H1 (cell line): ENCODE data around the gene GABBR1. TPM values are rescaled to one million over a fixed set of nuclear protein-coding genes. Genes with fewer than 3 reads are reported as not detected.

Experiments
- CTCF ChIA-PET: fragments of 300-600 bp; sonication (Branson Sonifier 250); formaldehyde crosslinking; loops from one replicate; lab custom pipeline; 2021; ENCODE audit not compliant: partially characterized antibody; lab: Charles Lee
- POLR2A ChIA-PET: fragments of 300-600 bp; sonication (Branson Sonifier 250); formaldehyde crosslinking; loops from one replicate; lab custom pipeline; 2021; ENCODE audit warnings: inconsistent platforms; ENCODE audit not compliant: partially characterized antibody; lab: Charles Lee
- DNase-seq, 2 experiments: peaks; one replicate each; pipeline versions ENCODE4 v3.0.0 to v3.0.0-alpha.2; 2010 to 2022; ENCODE audit warnings: low spot score in 2 of 2, low read depth in 1 of 2, mixed read lengths in 1 of 2
- FAIRE-seq: peaks from 2 replicates; lab custom pipeline; 2011; peaks lifted over from hg19 to GRCh38; lab: Jason Lieb, UNC
- H2AFZ ChIP-seq: 2 replicates; pipeline ENCODE4 v1.8.1; 2012; ENCODE audit warnings: low read length, inconsistent platforms
- H2AK5ac ChIP-seq: 2 replicates; pipeline ENCODE4 v1.6.1; 2013; ENCODE audit warnings: low read depth, low read length
- H2BK120ac ChIP-seq: replicated peaks from 2 replicates; pipeline ENCODE3; 2013; ENCODE audit warnings: low read depth, low read length, inconsistent platforms
- H2BK12ac ChIP-seq: 2 replicates; pipeline ENCODE4 v1.6.1; 2013; ENCODE audit warnings: low read depth, low read length
- H2BK15ac ChIP-seq: 2 replicates; pipeline ENCODE4 v1.6.1; 2013; ENCODE audit warnings: low read length
- H2BK20ac ChIP-seq: 2 replicates; pipeline ENCODE4 v1.6.1; 2013; ENCODE audit warnings: low read length
- H2BK5ac ChIP-seq: 2 replicates; pipeline ENCODE4 v1.6.1; 2013; ENCODE audit warnings: low read depth, low read length
- H3K14ac ChIP-seq: 2 replicates; pipeline ENCODE4 v1.6.1; 2013; ENCODE audit warnings: inconsistent platforms; ENCODE audit not compliant: insufficient read length
- H3K18ac ChIP-seq: 2 replicates; pipeline ENCODE4 v1.6.1; 2013; ENCODE audit warnings: low read length; ENCODE audit errors: extremely low read depth
- H3K23ac ChIP-seq: 2 replicates; pipeline ENCODE4 v1.6.1; 2013; ENCODE audit warnings: inconsistent platforms; ENCODE audit not compliant: insufficient read length
- H3K23me2 ChIP-seq: 2 replicates; pipeline ENCODE4 v1.6.1; 2013; ENCODE audit warnings: low read depth, low read length
- H3K27ac ChIP-seq: 2 replicates; pipeline ENCODE4 v1.6.1; 2011; ENCODE audit warnings: low read depth, low read length, inconsistent platforms
- H3K27me3 ChIP-seq, 4 experiments: replicated peaks in 1 of 4; 1 replicate in 1 of 4; 2 replicates in 3 of 4; pipeline versions ENCODE4 v1.6.1 to v1.8.1; 2011 to 2013; ENCODE audit warnings: low read length in 3 of 4, mild to moderate bottlenecking in 3 of 4, inconsistent platforms in 2 of 4, mixed read lengths in 2 of 4, moderate library complexity in 1 of 4; ENCODE audit not compliant: control insufficient read depth in 3 of 4, insufficient read depth in 3 of 4; ENCODE audit errors: extremely low read depth in 1 of 4
- H3K36me3 ChIP-seq, 4 experiments: 2 replicates each; pipeline versions ENCODE4 v1.6.1 to v1.8.1; 2011 to 2013; ENCODE audit warnings: mild to moderate bottlenecking in 4 of 4, low read length in 3 of 4, moderate library complexity in 2 of 4, control low read depth in 1 of 4, inconsistent platforms in 1 of 4; ENCODE audit not compliant: insufficient read depth in 4 of 4, control insufficient read depth in 2 of 4
- H3K4ac ChIP-seq: replicated peaks from 2 replicates; pipeline ENCODE3; 2013; ENCODE audit warnings: low read length, low read depth, mixed read lengths, inconsistent platforms; ENCODE audit not compliant: insufficient read length
- H3K4me1 ChIP-seq, 4 experiments: replicated peaks in 1 of 4; 1 replicate in 1 of 4; 2 replicates in 3 of 4; pipeline versions ENCODE4 v1.6.1 to v1.8.1; 2011 to 2013; ENCODE audit warnings: low read length in 3 of 4, inconsistent platforms in 2 of 4, mixed read lengths in 1 of 4; ENCODE audit not compliant: insufficient read depth in 4 of 4, control insufficient read depth in 3 of 4
- H3K4me2 ChIP-seq, 2 experiments: 2 replicates each; pipeline versions ENCODE4 v1.6.1 to v1.8.1; 2011 to 2013; ENCODE audit warnings: low read depth in 2 of 2, low read length in 2 of 2, control low read depth in 1 of 2, inconsistent platforms in 1 of 2, mild to moderate bottlenecking in 1 of 2; ENCODE audit not compliant: insufficient read depth in 1 of 2
- H3K4me3 ChIP-seq, 4 experiments: fragments of 200-600, 300-600 bp in 1 of 4; sonication (generic), shearing (Covaris generic), sonication (Bioruptor Twin) in 1 of 4; 2 replicates each; pipeline versions ENCODE4 v1.5.1 to v1.8.1; 2011 to 2016; ENCODE audit warnings: low read length in 4 of 4, low read depth in 3 of 4, control low read depth in 2 of 4, inconsistent platforms in 2 of 4, mild to moderate bottlenecking in 2 of 4, mixed read lengths in 1 of 4, moderate library complexity in 1 of 4; ENCODE audit not compliant: insufficient read depth in 2 of 4; ENCODE audit errors: extremely low read depth in 1 of 4
- H3K56ac ChIP-seq: replicated peaks from 2 replicates; pipeline ENCODE3; 2013; ENCODE audit warnings: low read depth, mild to moderate bottlenecking, mixed read lengths, low read length, inconsistent platforms; ENCODE audit not compliant: insufficient read length
- H3K79me1 ChIP-seq: 2 replicates; pipeline ENCODE4 v1.6.1; 2013; ENCODE audit warnings: low read depth, low read length, control low read depth
- H3K79me2 ChIP-seq, 2 experiments: 2 replicates each; pipeline versions ENCODE4 v1.6.1 to v1.8.1; 2012 to 2013; ENCODE audit warnings: low read length in 2 of 2, mild to moderate bottlenecking in 2 of 2, inconsistent platforms in 1 of 2; ENCODE audit not compliant: insufficient read depth in 2 of 2, control insufficient read depth in 1 of 2
- H3K9ac ChIP-seq, 4 experiments: replicated peaks in 1 of 4; 1 replicate in 1 of 4; 2 replicates in 3 of 4; pipeline versions ENCODE4 v1.6.1 to v1.8.1; 2011 to 2013; ENCODE audit warnings: low read depth in 3 of 4, low read length in 3 of 4, control low read depth in 2 of 4, mild to moderate bottlenecking in 2 of 4, moderate library complexity in 2 of 4, inconsistent platforms in 1 of 4; ENCODE audit errors: extremely low read depth in 1 of 4
- H3K9me3 ChIP-seq, 2 experiments: 2 replicates each; pipeline versions ENCODE4 v1.6.1 to v1.8.1; 2012 to 2013; ENCODE audit warnings: mild to moderate bottlenecking in 2 of 2, moderate library complexity in 2 of 2, control low read depth in 1 of 2, inconsistent platforms in 1 of 2, low read depth in 1 of 2, low read length in 1 of 2, mixed read lengths in 1 of 2; ENCODE audit not compliant: insufficient read depth in 2 of 2
- H4K20me1 ChIP-seq, 2 experiments: replicated peaks in 1 of 2; 2 replicates each; pipeline versions ENCODE3 to v1.8.1; 2011 to 2013; ENCODE audit warnings: inconsistent platforms in 2 of 2, low read length in 2 of 2, mild to moderate bottlenecking in 1 of 2; ENCODE audit not compliant: insufficient read depth in 2 of 2, control insufficient read depth in 1 of 2
- H4K5ac ChIP-seq: 2 replicates; pipeline ENCODE4 v1.6.1; 2013; ENCODE audit warnings: low read length, low read depth, mixed read lengths, inconsistent platforms; ENCODE audit not compliant: insufficient read length
- H4K8ac ChIP-seq: 2 replicates; pipeline ENCODE4 v1.8.0; 2013; ENCODE audit warnings: mild to moderate bottlenecking, moderate library complexity, low read length, inconsistent platforms; ENCODE audit not compliant: insufficient read depth; ENCODE audit errors: extremely low read depth
- H4K91ac ChIP-seq: replicated peaks from 2 replicates; pipeline ENCODE3; 2013; ENCODE audit warnings: low read length, mixed read lengths, inconsistent platforms; ENCODE audit not compliant: insufficient read length
- ASH2L ChIP-seq: fragments of 200-600, 300-600 bp; sonication (generic); IDR thresholded peaks from one replicate; pipeline ENCODE4 v1.7.1; 2017; ENCODE audit warnings: low read length
- ATF3 ChIP-seq: IDR thresholded peaks from 2 replicates; pipeline ENCODE4 v1.6.1; 2011; ENCODE audit warnings: low read depth, mild to moderate bottlenecking, low read length; ENCODE audit not compliant: insufficient read depth
- BACH1 ChIP-seq: IDR thresholded peaks from 2 replicates; pipeline ENCODE4 v1.6.1; 2012; ENCODE audit warnings: low read length, improper control_type of control experiment
- BCL11A ChIP-seq, 2 experiments: IDR thresholded peaks; one replicate each; pipeline ENCODE4 v1.6.1; 2011; ENCODE audit warnings: low read depth in 2 of 2, low read length in 2 of 2, mild to moderate bottlenecking in 2 of 2
- E2F6 ChIP-seq: IDR thresholded peaks from 2 replicates; pipeline ENCODE4 v1.6.1; 2012; ENCODE audit warnings: inconsistent platforms
- EZH2 ChIP-seq: fragments of 200-600 bp; sonication (generic); IDR thresholded peaks from 2 replicates; pipeline ENCODE4 v1.7.1; 2012; ENCODE audit warnings: low read depth, mild to moderate bottlenecking, moderate library complexity, low read length, inconsistent platforms; ENCODE audit not compliant: severe bottlenecking
- JUN ChIP-seq: IDR thresholded peaks from 2 replicates; pipeline ENCODE4 v1.6.1; 2011; ENCODE audit warnings: low read depth, mild to moderate bottlenecking, improper control_type of control experiment, low read length
- RAD21 ChIP-seq, 2 experiments: IDR thresholded peaks in 1 of 2; conservative IDR thresholded peaks in 1 of 2; 2 replicates each; pipeline ENCODE4 v1.6.1; 2011; ENCODE audit warnings: low read depth in 2 of 2, low read length in 2 of 2, improper control_type of control experiment in 1 of 2, inconsistent platforms in 1 of 2, mild to moderate bottlenecking in 1 of 2, moderate library complexity in 1 of 2
- SAP30 ChIP-seq: fragments of 300-600 bp; sonication (generic); IDR thresholded peaks from 2 replicates; pipeline ENCODE4 v1.7.1; 2012; ENCODE audit warnings: low read length, moderate library complexity, mild to moderate bottlenecking, inconsistent platforms; ENCODE audit not compliant: insufficient read depth, insufficient replicate concordance
- SIX5 ChIP-seq: IDR thresholded peaks from 2 replicates; pipeline ENCODE4 v1.6.1; 2011; ENCODE audit warnings: mild to moderate bottlenecking, low read depth, low read length
- TCF12 ChIP-seq: IDR thresholded peaks from 2 replicates; pipeline ENCODE4 v1.6.1; 2011; ENCODE audit warnings: low read depth, mild to moderate bottlenecking, low read length
- YY1 ChIP-seq: IDR thresholded peaks from 2 replicates; pipeline ENCODE4 v1.6.1; 2011; ENCODE audit warnings: low read depth, mild to moderate bottlenecking, low read length
- polyA plus RNA-seq, 7 experiments: library from polyadenylated mRNA; depleted of rRNA in 3 of 7; stranded (reverse) in 5 of 7; unstranded in 2 of 7; fragments of >200 nt in 5 of 7; fragments of 200-250 nt in 2 of 7; gene quantifications; 1 replicate in 5 of 7; 2 replicates in 1 of 7; 4 replicates in 1 of 7; pipeline versions ENCODE4 v1.2.1 to v1.2.3, GENCODE V29; 2011 to 2013; ENCODE audit warnings: missing spikeins in 2 of 7, mixed read lengths in 2 of 7
- total RNA-seq: library from RNA; stranded (reverse); fragmentation: NEBNext Ultra II Directional; extraction: Animal tissue kit (Norgen Biotek cat#: 25700); gene quantifications from 2 replicates; pipeline ENCODE4 v1.2.1, GENCODE V29; 2021
- TF ChIP-seq, protein P1 (sequence below): IDR thresholded peaks from 2 replicates; pipeline ENCODE4 v1.6.1; 2011; ENCODE audit warnings: low read length, improper control_type of control experiment

GABBR1 gene
- total and polyA plus RNA-seq, 2 of the 8 experiments (the other 6 are each of a cell fraction or from before 2014, with no cell fraction given): 75.9 to 78.3 TPM

DNA sequence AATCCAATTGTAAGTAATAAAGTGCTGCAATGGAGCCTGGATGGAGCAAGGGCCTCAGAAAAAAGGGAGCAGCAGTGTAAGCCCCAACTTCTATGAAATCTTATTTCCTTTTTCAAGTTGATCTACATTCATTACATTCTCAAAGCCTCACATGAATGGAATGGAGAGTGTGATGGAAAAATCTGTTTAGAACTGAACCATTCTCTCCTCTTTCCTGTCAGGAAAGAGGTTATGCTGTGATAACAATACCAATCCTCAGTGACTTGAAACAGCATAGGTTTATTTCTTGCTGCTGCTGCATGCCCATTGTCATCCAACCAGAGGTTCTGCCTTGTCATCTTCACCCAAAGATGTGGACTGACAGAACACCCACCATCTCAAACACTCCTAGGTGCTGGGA lies 56.9 kb downstream of the GABBR1 start:
- Histone ChIP-seq H3K36me3 (no peaks in the 10 kb centered on the region), H2BK15ac (no peak overlapping the region), H3K23me2 (no peaks in the 10 kb centered on the region), H3K18ac (no peak overlapping the region), H2BK5ac (no peak overlapping the region), H3K23ac (no peak overlapping the region), H4K5ac (no peak overlapping the region), H3K4me2 (no peak overlapping the region), H4K91ac (no peak overlapping the region), H2BK20ac (no peak overlapping the region), H3K27ac (no peak overlapping the region), H2AK5ac (no peak overlapping the region), H3K9me3 (no peaks in the 10 kb centered on the region), H3K4ac (no peak overlapping the region), H3K9ac (no peak overlapping the region; a peak in 1 of 7 replicates), H2BK120ac (no peak overlapping the region), H3K56ac (no peak overlapping the region), H3K4me3 (no peak overlapping the region), H3K27me3 (no peaks in the 10 kb centered on the region), H4K20me1 (no peaks in the 10 kb centered on the region), H3K14ac (no peak overlapping the region), H2AFZ (no peak overlapping the region), H3K79me1 (no peaks in the 10 kb centered on the region), H4K8ac (no peak overlapping the region), H2BK12ac (no peak overlapping the region), H3K4me1 (no peaks in the 10 kb centered on the region), H3K79me2 (no peaks in the 10 kb centered on the region)
- CTCF ChIA-PET: interaction anchor here (2.9 kb wide), 1 partner anchor 12 kb away, joined by 16 read pairs; no protein-coding TSS in a partner anchor
- FAIRE-seq: no peak
- POLR2A ChIA-PET: no interaction called here
- no peak for DNase-seq
- TF ChIP-seq ATF3 (no peak), E2F6 (no peak), YY1 (no peak), SAP30 (no peak), SIX5 (no peak), BCL11A (IDR thresholded peaks at IDR 0.05; ENCODE audit: low read depth in 2 of 2, low read length in 2 of 2) (no peak), TCF12 (no peak), JUN (no peak), EZH2 (no peak), RAD21 (IDR thresholded peaks at IDR 0.05 in 1 of 2, conservative IDR thresholded peaks at IDR 0.05 in 1 of 2; ENCODE audit: low read depth in 2 of 2, low read length in 2 of 2) (no peak), ASH2L (no peak), BACH1 (no peak)
- TF ChIP-seq, protein P1, sequence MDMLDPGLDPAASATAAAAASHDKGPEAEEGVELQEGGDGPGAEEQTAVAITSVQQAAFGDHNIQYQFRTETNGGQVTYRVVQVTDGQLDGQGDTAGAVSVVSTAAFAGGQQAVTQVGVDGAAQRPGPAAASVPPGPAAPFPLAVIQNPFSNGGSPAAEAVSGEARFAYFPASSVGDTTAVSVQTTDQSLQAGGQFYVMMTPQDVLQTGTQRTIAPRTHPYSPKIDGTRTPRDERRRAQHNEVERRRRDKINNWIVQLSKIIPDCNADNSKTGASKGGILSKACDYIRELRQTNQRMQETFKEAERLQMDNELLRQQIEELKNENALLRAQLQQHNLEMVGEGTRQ: no peak
